Endothelial cell of umbilical vein (primary cell): Measurements from ENCODE around the gene PCMTD2. TPM values are rescaled to one million over a fixed set of nuclear protein-coding genes. Genes with fewer than 3 reads are reported as not detected.

ENCODE experiments used
- BruUV-seq: library from RNA; stranded (reverse); fragments of 400-500 nt; replicated peaks from 2 replicates; lab custom pipeline; 2021; lab: Mats Ljungman, UMichigan
- CTCF ChIA-PET: fragments of 300-600, 350-600 bp; sonication (Branson Sonifier 250); formaldehyde crosslinking; loops from one replicate; lab custom pipeline; 2021; ENCODE audit warnings: antibody characterized with exemption, inconsistent platforms; lab: Charles Lee
- POLR2A ChIA-PET: fragments of 300-600, 350-600 bp; sonication (Branson Sonifier 250); formaldehyde crosslinking; loops from one replicate; lab custom pipeline; 2021; ENCODE audit warnings: antibody characterized with exemption, inconsistent platforms; lab: Charles Lee
- DNase-seq: peaks from one replicate; pipeline ENCODE4 v3.0.0-alpha.2; 2011; ENCODE audit warnings: low read depth, low spot score
- FAIRE-seq: peaks from 2 replicates; lab custom pipeline; 2011; peaks lifted over from hg19 to GRCh38; lab: Jason Lieb, UNC
- H2AFZ ChIP-seq: 2 replicates; pipeline ENCODE4 v1.6.0; 2012; ENCODE audit warnings: low read depth, low read length, control low read depth, inconsistent platforms
- H3K27ac ChIP-seq: 2 replicates; pipeline ENCODE4 v1.5.1; 2011; ENCODE audit warnings: low read depth, mild to moderate bottlenecking, control low read depth, low read length, moderate library complexity; ENCODE audit not compliant: insufficient read depth
- H3K27me3 ChIP-seq, 2 experiments: 2 replicates each; pipeline versions ENCODE4 v1.6.0 to v1.6.1; 2011; ENCODE audit warnings: low read length in 2 of 2, mixed read lengths in 1 of 2; ENCODE audit not compliant: control insufficient read depth in 2 of 2, insufficient read depth in 2 of 2
- H3K36me3 ChIP-seq, 2 experiments: 2 replicates in 1 of 2; 3 replicates in 1 of 2; pipeline ENCODE4 v1.5.1; 2011; ENCODE audit warnings: low read length in 2 of 2, mild to moderate bottlenecking in 1 of 2, moderate library complexity in 1 of 2; ENCODE audit not compliant: control insufficient read depth in 2 of 2, insufficient read depth in 2 of 2; ENCODE audit errors: extremely low read depth in 1 of 2
- H3K4me1 ChIP-seq: 3 replicates; pipeline ENCODE4 v1.5.1; 2011; ENCODE audit warnings: mild to moderate bottlenecking, low read length; ENCODE audit not compliant: control insufficient read depth, insufficient read depth; ENCODE audit errors: extremely low read depth
- H3K4me2 ChIP-seq: 2 replicates; pipeline ENCODE4 v1.6.1; 2011; ENCODE audit warnings: low read length, control low read depth, mixed read lengths; ENCODE audit not compliant: insufficient read depth
- H3K4me3 ChIP-seq, 3 experiments: fragments of 200-600 bp in 1 of 3; sonication (generic), shearing (Covaris generic) in 1 of 3; replicated peaks in 1 of 3; 2 replicates each; pipeline ENCODE4 v1.5.1; 2011 to 2016; ENCODE audit warnings: control low read depth in 3 of 3, low read length in 3 of 3, mild to moderate bottlenecking in 2 of 3, inconsistent platforms in 1 of 3, low read depth in 1 of 3, moderate library complexity in 1 of 3; ENCODE audit not compliant: insufficient read depth in 1 of 3
- H3K79me2 ChIP-seq: 2 replicates; pipeline ENCODE4 v1.6.0; 2012; ENCODE audit warnings: low read length, inconsistent platforms; ENCODE audit not compliant: control insufficient read depth, insufficient read depth
- H3K9ac ChIP-seq: replicated peaks from 2 replicates; pipeline ENCODE3; 2011; ENCODE audit warnings: low read length, control low read depth; ENCODE audit not compliant: insufficient read depth; ENCODE audit errors: extremely low read depth
- H3K9me1 ChIP-seq: replicated peaks from 3 replicates; pipeline ENCODE4 v1.6.0; 2011; ENCODE audit warnings: mild to moderate bottlenecking, low read length; ENCODE audit not compliant: control insufficient read depth, insufficient read depth; ENCODE audit errors: extremely low read depth
- H3K9me3 ChIP-seq: replicated peaks from 2 replicates; pipeline ENCODE4 v1.5.1; 2012; ENCODE audit warnings: low read length, inconsistent platforms; ENCODE audit not compliant: control insufficient read depth, insufficient read depth
- H4K20me1 ChIP-seq: replicated peaks from 2 replicates; pipeline ENCODE3; 2011; ENCODE audit warnings: mild to moderate bottlenecking, low read length; ENCODE audit not compliant: control insufficient read depth, insufficient read depth; ENCODE audit errors: extremely low read depth
- CTCF ChIP-seq, 2 donors: IDR thresholded peaks; 1 replicate in 1 of 2; 2 replicates in 1 of 2; pipeline ENCODE4 v1.5.1; 2011; ENCODE audit warnings: low read length in 2 of 2, mild to moderate bottlenecking in 2 of 2, moderate library complexity in 2 of 2, control low read depth in 1 of 2, inconsistent platforms in 1 of 2, low read depth in 1 of 2; ENCODE audit not compliant: insufficient read depth in 1 of 2; ENCODE audit errors: extremely low read depth in 1 of 2
- FOS ChIP-seq: IDR thresholded peaks from 2 replicates; pipeline ENCODE4 v1.6.1; 2011; ENCODE audit warnings: mild to moderate bottlenecking, low read length, moderate library complexity, borderline replicate concordance; ENCODE audit not compliant: insufficient read depth
- MYC ChIP-seq: IDR thresholded peaks from one replicate; pipeline ENCODE4 v1.6.1; 2011; ENCODE audit warnings: mild to moderate bottlenecking, low read depth, low read length
- dilution Hi-C: fragments of 300-500 bp; cut with MboI; formaldehyde crosslinking; loops from one replicate; pipeline ENCODE4 v1.15.0; 2019; ENCODE audit warnings: low sequenced_read_pairs; ENCODE audit not compliant: extremely low pct_ligation_motif_present
- intact Hi-C: fragments of 100-400 bp; cut with micrococcal nuclease; formaldehyde crosslinking; loops from one replicate; pipeline ENCODE4 v1.10.0; 2022
- polyA plus RNA-seq, 4 experiments: library from polyadenylated mRNA; depleted of rRNA in 3 of 4; stranded (reverse) in 3 of 4; unstranded in 1 of 4; fragments of >200 nt; gene quantifications; 2 replicates each; pipeline versions ENCODE4 v1.2.1 to v1.2.3, GENCODE V29; 2011 to 2012; ENCODE audit warnings: missing spikeins in 1 of 4
- total RNA-seq: library from RNA; stranded (reverse); gene quantifications from 2 replicates; pipeline ENCODE4 v1.2.3, GENCODE V29; 2021

Gene PCMTD2
- total and polyA plus RNA-seq, 2 donors (not counting 3 experiments of a cell fraction or from before 2014, with no cell fraction given) = 27.4 to 45.7 TPM

GRCh38 chr20:64230461-64231145 lies 24.9 kb upstream of the PCMTD2 start:
- dilution Hi-C loops = no loop called here
- H3K79me2 ChIP-seq = no peaks in the 10 kb centered on the region
- no peaks in the 10 kb centered on the region for H3K9me1 ChIP-seq
- no peaks in the 10 kb centered on the region for H3K4me1 ChIP-seq
- ChIA-PET POLR2A (no interaction called here), CTCF (no interaction called here)
- FAIRE-seq (no peak), DNase-seq (no peak)
- no peak overlapping the region for H3K9ac ChIP-seq
- no peaks in the 10 kb centered on the region for H3K9me3 ChIP-seq
- H3K36me3 ChIP-seq = no peaks in the 10 kb centered on the region
- TF ChIP-seq FOS = no peak
- no peak overlapping the region for H3K4me2 ChIP-seq
- no peaks in the 10 kb centered on the region for H3K27me3 ChIP-seq
- H3K4me3 ChIP-seq = no peak overlapping the region
- no peak overlapping the region for H3K27ac ChIP-seq
- intact Hi-C loops = no loop called here
- no peak overlapping the region for H2AFZ ChIP-seq
- no peaks in the 10 kb centered on the region for H4K20me1 ChIP-seq
- no TSS peak for BruUV-seq

- POLR2A ChIA-PET = no interaction called here
- no peaks in the 10 kb centered on the region for H3K27me3 ChIP-seq
- dilution Hi-C loops = no loop called here
- H4K20me1 ChIP-seq = no peaks in the 10 kb centered on the region
- H3K4me1 ChIP-seq = no peaks in the 10 kb centered on the region
- no peak overlapping the region for H3K4me2 ChIP-seq
- intact Hi-C loops = no loop called here
- H3K9me3 ChIP-seq = no peaks in the 10 kb centered on the region
- no peak for TF ChIP-seq CTCF (IDR thresholded peaks at IDR 0.05; ENCODE audit: extremely low read depth in 1 of 2, insufficient read depth in 1 of 2, low read depth in 1 of 2, low read length in 2 of 2)
- no peak for TF ChIP-seq FOS
- TF ChIP-seq MYC = no peak
- BruUV-seq = no TSS peak
- no peak overlapping the region for H2AFZ ChIP-seq
- no peak overlapping the region for H3K9ac ChIP-seq
- no peaks in the 10 kb centered on the region for H3K9me1 ChIP-seq
- no peaks in the 10 kb centered on the region for H3K36me3 ChIP-seq
- FAIRE-seq (no peak), DNase-seq (no peak)
- no peak overlapping the region for H3K4me3 ChIP-seq
- H3K27ac ChIP-seq = no peak overlapping the region
- H3K79me2 ChIP-seq = no peaks in the 10 kb centered on the region
- CTCF ChIA-PET = no interaction called here
These were observed 23.7 kb upstream of the PCMTD2 start for GRCh38 chr20:64231621-64232550.
